Endothelial cell of umbilical vein (primary cell): ENCODE results near the gene KYAT1. TPM values are rescaled to one million over a fixed set of nuclear protein-coding genes. Genes with fewer than 3 reads are reported as not detected.

Source experiments
- BruUV-seq: library from RNA; stranded (reverse); fragments of 400-500 nt; replicated peaks from 2 replicates; lab custom pipeline; 2021; lab: Mats Ljungman, UMichigan
- CTCF ChIA-PET: fragments of 300-600, 350-600 bp; sonication (Branson Sonifier 250); formaldehyde crosslinking; loops from one replicate; lab custom pipeline; 2021; ENCODE audit warnings: antibody characterized with exemption, inconsistent platforms; lab: Charles Lee
- POLR2A ChIA-PET: fragments of 300-600, 350-600 bp; sonication (Branson Sonifier 250); formaldehyde crosslinking; loops from one replicate; lab custom pipeline; 2021; ENCODE audit warnings: antibody characterized with exemption, inconsistent platforms; lab: Charles Lee
- DNase-seq: peaks from one replicate; pipeline ENCODE4 v3.0.0-alpha.2; 2011; ENCODE audit warnings: low read depth, low spot score
- FAIRE-seq: peaks from 2 replicates; lab custom pipeline; 2011; peaks lifted over from hg19 to GRCh38; lab: Jason Lieb, UNC
- H2AFZ ChIP-seq: 2 replicates; pipeline ENCODE4 v1.6.0; 2012; ENCODE audit warnings: low read depth, low read length, control low read depth, inconsistent platforms
- H3K27ac ChIP-seq: 2 replicates; pipeline ENCODE4 v1.5.1; 2011; ENCODE audit warnings: low read depth, mild to moderate bottlenecking, control low read depth, low read length, moderate library complexity; ENCODE audit not compliant: insufficient read depth
- H3K27me3 ChIP-seq, 2 experiments: 2 replicates each; pipeline versions ENCODE4 v1.6.0 to v1.6.1; 2011; ENCODE audit warnings: low read length in 2 of 2, mixed read lengths in 1 of 2; ENCODE audit not compliant: control insufficient read depth in 2 of 2, insufficient read depth in 2 of 2
- H3K36me3 ChIP-seq, 2 experiments: 2 replicates in 1 of 2; 3 replicates in 1 of 2; pipeline ENCODE4 v1.5.1; 2011; ENCODE audit warnings: low read length in 2 of 2, mild to moderate bottlenecking in 1 of 2, moderate library complexity in 1 of 2; ENCODE audit not compliant: control insufficient read depth in 2 of 2, insufficient read depth in 2 of 2; ENCODE audit errors: extremely low read depth in 1 of 2
- H3K4me1 ChIP-seq: 3 replicates; pipeline ENCODE4 v1.5.1; 2011; ENCODE audit warnings: mild to moderate bottlenecking, low read length; ENCODE audit not compliant: control insufficient read depth, insufficient read depth; ENCODE audit errors: extremely low read depth
- H3K4me2 ChIP-seq: 2 replicates; pipeline ENCODE4 v1.6.1; 2011; ENCODE audit warnings: low read length, control low read depth, mixed read lengths; ENCODE audit not compliant: insufficient read depth
- H3K4me3 ChIP-seq, 3 experiments: fragments of 200-600 bp in 1 of 3; sonication (generic), shearing (Covaris generic) in 1 of 3; replicated peaks in 1 of 3; 2 replicates each; pipeline ENCODE4 v1.5.1; 2011 to 2016; ENCODE audit warnings: control low read depth in 3 of 3, low read length in 3 of 3, mild to moderate bottlenecking in 2 of 3, inconsistent platforms in 1 of 3, low read depth in 1 of 3, moderate library complexity in 1 of 3; ENCODE audit not compliant: insufficient read depth in 1 of 3
- H3K79me2 ChIP-seq: 2 replicates; pipeline ENCODE4 v1.6.0; 2012; ENCODE audit warnings: low read length, inconsistent platforms; ENCODE audit not compliant: control insufficient read depth, insufficient read depth
- H3K9ac ChIP-seq: replicated peaks from 2 replicates; pipeline ENCODE3; 2011; ENCODE audit warnings: low read length, control low read depth; ENCODE audit not compliant: insufficient read depth; ENCODE audit errors: extremely low read depth
- H3K9me1 ChIP-seq: replicated peaks from 3 replicates; pipeline ENCODE4 v1.6.0; 2011; ENCODE audit warnings: mild to moderate bottlenecking, low read length; ENCODE audit not compliant: control insufficient read depth, insufficient read depth; ENCODE audit errors: extremely low read depth
- H3K9me3 ChIP-seq: replicated peaks from 2 replicates; pipeline ENCODE4 v1.5.1; 2012; ENCODE audit warnings: low read length, inconsistent platforms; ENCODE audit not compliant: control insufficient read depth, insufficient read depth
- H4K20me1 ChIP-seq: replicated peaks from 2 replicates; pipeline ENCODE3; 2011; ENCODE audit warnings: mild to moderate bottlenecking, low read length; ENCODE audit not compliant: control insufficient read depth, insufficient read depth; ENCODE audit errors: extremely low read depth
- EZH2 ChIP-seq: IDR thresholded peaks from 2 replicates; pipeline ENCODE4 v1.6.1; 2012; ENCODE audit warnings: borderline replicate concordance, low read depth, mild to moderate bottlenecking, moderate library complexity, low read length, inconsistent platforms; ENCODE audit not compliant: severe bottlenecking
- FOS ChIP-seq: IDR thresholded peaks from 2 replicates; pipeline ENCODE4 v1.6.1; 2011; ENCODE audit warnings: mild to moderate bottlenecking, low read length, moderate library complexity, borderline replicate concordance; ENCODE audit not compliant: insufficient read depth
- GATA2 ChIP-seq: IDR thresholded peaks from 2 replicates; pipeline ENCODE4 v1.7.0; 2011; ENCODE audit warnings: low read depth, mild to moderate bottlenecking, moderate library complexity, mixed read lengths, low read length; ENCODE audit not compliant: insufficient read length, insufficient read depth
- JUN ChIP-seq: IDR thresholded peaks from 2 replicates; pipeline ENCODE4 v1.6.1; 2011; ENCODE audit warnings: borderline replicate concordance, low read depth; ENCODE audit not compliant: insufficient read length, insufficient read depth
- MYC ChIP-seq: IDR thresholded peaks from one replicate; pipeline ENCODE4 v1.6.1; 2011; ENCODE audit warnings: mild to moderate bottlenecking, low read depth, low read length
- POLR2A ChIP-seq: IDR thresholded peaks from 2 replicates; pipeline ENCODE4 v1.6.1; 2012; ENCODE audit warnings: low read depth, mild to moderate bottlenecking, control low read depth, low read length
- POLR2AphosphoS5 ChIP-seq: IDR thresholded peaks from 2 replicates; pipeline ENCODE4 v1.6.1; 2012; ENCODE audit warnings: low read depth, mild to moderate bottlenecking, control low read depth, low read length, moderate library complexity; ENCODE audit not compliant: insufficient read depth
- dilution Hi-C: fragments of 300-500 bp; cut with MboI; formaldehyde crosslinking; loops from one replicate; pipeline ENCODE4 v1.15.0; 2019; ENCODE audit warnings: low sequenced_read_pairs; ENCODE audit not compliant: extremely low pct_ligation_motif_present
- intact Hi-C: fragments of 100-400 bp; cut with micrococcal nuclease; formaldehyde crosslinking; loops from one replicate; pipeline ENCODE4 v1.10.0; 2022
- polyA plus RNA-seq, 4 experiments: library from polyadenylated mRNA; depleted of rRNA in 3 of 4; stranded (reverse) in 3 of 4; unstranded in 1 of 4; fragments of >200 nt; gene quantifications; 2 replicates each; pipeline versions ENCODE4 v1.2.1 to v1.2.3, GENCODE V29; 2011 to 2012; ENCODE audit warnings: missing spikeins in 1 of 4
- total RNA-seq: library from RNA; stranded (reverse); gene quantifications from 2 replicates; pipeline ENCODE4 v1.2.3, GENCODE V29; 2021
- TF ChIP-seq, protein P1 (sequence below): IDR thresholded peaks from 2 replicates; pipeline ENCODE4 v1.6.1; 2011; ENCODE audit not compliant: insufficient read depth, insufficient read length
- TF ChIP-seq, protein P2 (sequence below), 2 donors: IDR thresholded peaks; 1 replicate in 1 of 2; 2 replicates in 1 of 2; pipeline ENCODE4 v1.5.1; 2011; ENCODE audit warnings: low read length in 2 of 2, mild to moderate bottlenecking in 2 of 2, moderate library complexity in 2 of 2, control low read depth in 1 of 2, inconsistent platforms in 1 of 2, low read depth in 1 of 2; ENCODE audit not compliant: insufficient read depth in 1 of 2; ENCODE audit errors: extremely low read depth in 1 of 2

Gene KYAT1
- total and polyA plus RNA-seq, 2 donors (not counting 3 experiments of a cell fraction or from before 2014, with no cell fraction given): 7.2 to 9.6 TPM

DNA sequence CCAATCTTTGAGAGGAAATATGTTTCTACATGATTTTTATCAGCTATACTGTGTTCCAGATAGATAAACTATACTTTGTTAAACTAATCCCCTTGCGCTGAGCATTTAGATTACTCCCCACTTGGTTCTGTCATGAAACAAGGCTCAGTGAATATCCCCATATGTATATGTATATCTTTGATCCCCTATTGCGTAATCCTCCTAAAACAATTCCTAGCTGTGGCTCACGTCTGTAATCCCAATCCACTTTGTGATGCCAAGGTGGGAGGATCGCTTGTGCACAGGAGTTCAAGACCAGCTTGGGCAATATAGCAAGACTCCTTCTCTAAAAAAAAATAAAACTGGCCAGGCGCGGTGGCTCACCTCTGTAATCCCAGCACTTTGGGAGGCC is 41.7 kb upstream of the KYAT1 start:
- Histone ChIP-seq H3K27me3 (no peaks in the 10 kb centered on the region), H4K20me1 (no peaks in the 10 kb centered on the region), H3K9me3 (no peaks in the 10 kb centered on the region), H3K9me1 (no peaks in the 10 kb centered on the region), H2AFZ (no peak overlapping the region), H3K4me2 (no peak overlapping the region), H3K36me3 (peaks cover 6 to 7% of the 10 kb centered on the region in 2 experiments), H3K9ac (no peak overlapping the region), H3K4me1 (peaks cover 16% of the 10 kb centered on the region), H3K79me2 (no peaks in the 10 kb centered on the region), H3K27ac (no peak overlapping the region), H3K4me3 (no peak overlapping the region)
- no peak for FAIRE-seq
- dilution Hi-C loops (no loop called here), intact Hi-C loops (no loop called here)
- BruUV-seq: no TSS peak
- no peak for TF ChIP-seq POLR2AphosphoS5
- TF ChIP-seq POLR2A: no peak
- TF ChIP-seq FOS: no peak
- no peak for TF ChIP-seq GATA2
- TF ChIP-seq MYC: no peak
- TF ChIP-seq JUN: no peak
- TF ChIP-seq, protein P1, sequence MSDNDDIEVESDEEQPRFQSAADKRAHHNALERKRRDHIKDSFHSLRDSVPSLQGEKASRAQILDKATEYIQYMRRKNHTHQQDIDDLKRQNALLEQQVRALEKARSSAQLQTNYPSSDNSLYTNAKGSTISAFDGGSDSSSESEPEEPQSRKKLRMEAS: no peak
- no peak for TF ChIP-seq EZH2
- TF ChIP-seq, protein P2, sequence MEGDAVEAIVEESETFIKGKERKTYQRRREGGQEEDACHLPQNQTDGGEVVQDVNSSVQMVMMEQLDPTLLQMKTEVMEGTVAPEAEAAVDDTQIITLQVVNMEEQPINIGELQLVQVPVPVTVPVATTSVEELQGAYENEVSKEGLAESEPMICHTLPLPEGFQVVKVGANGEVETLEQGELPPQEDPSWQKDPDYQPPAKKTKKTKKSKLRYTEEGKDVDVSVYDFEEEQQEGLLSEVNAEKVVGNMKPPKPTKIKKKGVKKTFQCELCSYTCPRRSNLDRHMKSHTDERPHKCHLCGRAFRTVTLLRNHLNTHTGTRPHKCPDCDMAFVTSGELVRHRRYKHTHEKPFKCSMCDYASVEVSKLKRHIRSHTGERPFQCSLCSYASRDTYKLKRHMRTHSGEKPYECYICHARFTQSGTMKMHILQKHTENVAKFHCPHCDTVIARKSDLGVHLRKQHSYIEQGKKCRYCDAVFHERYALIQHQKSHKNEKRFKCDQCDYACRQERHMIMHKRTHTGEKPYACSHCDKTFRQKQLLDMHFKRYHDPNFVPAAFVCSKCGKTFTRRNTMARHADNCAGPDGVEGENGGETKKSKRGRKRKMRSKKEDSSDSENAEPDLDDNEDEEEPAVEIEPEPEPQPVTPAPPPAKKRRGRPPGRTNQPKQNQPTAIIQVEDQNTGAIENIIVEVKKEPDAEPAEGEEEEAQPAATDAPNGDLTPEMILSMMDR (IDR thresholded peaks at IDR 0.05; ENCODE audit: extremely low read depth in 1 of 2, insufficient read depth in 1 of 2, low read depth in 1 of 2, low read length in 2 of 2): no peak
- CTCF ChIA-PET: interaction anchor here (1.2 to 7.2 kb wide), 3 partner anchors 35 to 59 kb away, joined by 5 to 146 read pairs (median 6); no protein-coding TSS in a partner anchor
- POLR2A ChIA-PET: interaction anchor here (0.6 kb wide), 1 partner anchor 43 kb away, joined by 10 read pairs; no protein-coding TSS in a partner anchor
- DNase-seq: no peak
